ENCODE measurements around the gene CTNNA2.
"Not testable (repeated sequence)": the region's sequence is repeated elsewhere in the genome, so short reads cannot be mapped to it uniquely, and the experiment has no call there.

CTNNA2 gene

GRCh38 chr2:80195034-80195433 is 682.2 kb downstream of the CTNNA2 start:
- no peak for TF ChIP-seq ZFX (IDR thresholded peaks at IDR 0.05; ENCODE audit: borderline replicate concordance)
- TF ChIP-seq, protein P1, sequence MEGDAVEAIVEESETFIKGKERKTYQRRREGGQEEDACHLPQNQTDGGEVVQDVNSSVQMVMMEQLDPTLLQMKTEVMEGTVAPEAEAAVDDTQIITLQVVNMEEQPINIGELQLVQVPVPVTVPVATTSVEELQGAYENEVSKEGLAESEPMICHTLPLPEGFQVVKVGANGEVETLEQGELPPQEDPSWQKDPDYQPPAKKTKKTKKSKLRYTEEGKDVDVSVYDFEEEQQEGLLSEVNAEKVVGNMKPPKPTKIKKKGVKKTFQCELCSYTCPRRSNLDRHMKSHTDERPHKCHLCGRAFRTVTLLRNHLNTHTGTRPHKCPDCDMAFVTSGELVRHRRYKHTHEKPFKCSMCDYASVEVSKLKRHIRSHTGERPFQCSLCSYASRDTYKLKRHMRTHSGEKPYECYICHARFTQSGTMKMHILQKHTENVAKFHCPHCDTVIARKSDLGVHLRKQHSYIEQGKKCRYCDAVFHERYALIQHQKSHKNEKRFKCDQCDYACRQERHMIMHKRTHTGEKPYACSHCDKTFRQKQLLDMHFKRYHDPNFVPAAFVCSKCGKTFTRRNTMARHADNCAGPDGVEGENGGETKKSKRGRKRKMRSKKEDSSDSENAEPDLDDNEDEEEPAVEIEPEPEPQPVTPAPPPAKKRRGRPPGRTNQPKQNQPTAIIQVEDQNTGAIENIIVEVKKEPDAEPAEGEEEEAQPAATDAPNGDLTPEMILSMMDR (IDR thresholded peaks at IDR 0.05) = no peak

GRCh38 chr2:80198042-80198441 is 685.2 kb downstream of the CTNNA2 start:
- H3K27ac ChIP-seq = no peak overlapping the region
- TF ChIP-seq ZFX (IDR thresholded peaks at IDR 0.05; ENCODE audit: borderline replicate concordance) = no peak
- TF ChIP-seq, protein P1 (IDR thresholded peaks at IDR 0.05) = no peak

More at GRCh38 chr2:80195034-80195433, 682.2 kb downstream of the CTNNA2 start:
- no peak overlapping the region for H3K27ac ChIP-seq

DNA sequence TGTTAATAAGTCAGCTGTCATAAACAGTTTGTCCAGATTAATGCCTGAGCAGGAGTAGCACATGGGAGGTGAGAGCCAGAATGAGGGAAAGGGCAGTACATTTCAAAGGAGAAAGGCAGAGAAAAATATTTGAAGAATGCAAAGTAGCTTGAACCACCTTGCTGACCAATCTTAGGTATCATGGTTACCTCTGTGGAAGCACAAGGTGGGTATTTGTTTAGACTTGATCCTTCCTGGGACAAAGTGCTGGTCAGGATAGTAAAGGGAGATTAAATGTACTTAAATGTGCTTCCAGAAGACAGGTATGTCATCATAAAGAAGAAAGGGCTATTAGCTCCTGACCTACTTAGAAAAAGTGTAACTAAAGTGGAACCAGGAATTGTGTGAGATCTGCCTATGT is 686.7 kb downstream of the CTNNA2 start:
- TF ChIP-seq, protein P1 (IDR thresholded peaks at IDR 0.05) = no peak
- no peak for TF ChIP-seq ZFX (IDR thresholded peaks at IDR 0.05; ENCODE audit: borderline replicate concordance)
- no peak overlapping the region for H3K27ac ChIP-seq

DNA sequence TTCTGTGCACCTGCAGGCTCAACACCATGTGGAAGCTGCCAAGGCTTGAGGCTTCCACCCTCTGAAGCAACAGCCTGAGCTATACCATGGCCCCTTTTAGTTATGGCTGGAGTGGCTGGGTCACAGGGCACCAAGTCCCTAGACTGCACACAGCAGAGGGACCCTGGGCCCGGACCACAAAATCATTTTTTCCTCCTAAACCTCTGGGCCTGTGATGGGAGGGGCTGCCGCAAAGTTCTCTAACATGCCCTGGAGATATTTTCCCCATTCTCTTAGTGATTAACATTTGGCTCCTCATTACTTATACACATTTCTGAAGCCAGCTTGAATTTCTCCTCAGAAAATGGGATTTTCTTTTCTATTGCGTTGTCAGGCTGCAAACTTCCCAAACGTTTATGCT is 691.1 kb downstream of the CTNNA2 start:
- H3K27ac ChIP-seq = not testable (repeated sequence)

- H3K27ac ChIP-seq = no peak overlapping the region
- TF ChIP-seq, protein P1 (IDR thresholded peaks at IDR 0.05) = no peak
- TF ChIP-seq ZFX (IDR thresholded peaks at IDR 0.05; ENCODE audit: borderline replicate concordance) = no peak
These were observed 692.6 kb downstream of the CTNNA2 start for GRCh38 chr2:80205498-80205897.

DNA sequence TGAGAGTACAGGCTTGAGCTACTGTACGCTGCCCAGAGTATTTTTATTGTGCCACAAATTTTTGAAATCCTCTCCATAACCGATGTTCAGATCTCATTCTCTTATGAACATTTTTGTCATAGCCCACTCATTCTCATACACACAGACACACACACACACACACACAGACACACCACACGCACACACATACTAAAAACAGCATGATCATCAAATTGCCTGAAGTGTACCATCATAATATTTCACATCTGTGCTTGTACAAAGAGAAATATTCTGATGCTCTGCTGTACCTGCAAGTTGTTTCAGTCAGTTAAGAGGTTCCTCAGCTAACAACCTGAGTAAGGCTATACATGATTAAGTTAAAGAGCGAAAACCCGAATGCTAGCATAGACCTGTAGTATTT is 696.6 kb downstream of the CTNNA2 start:
- TF ChIP-seq ZFX (IDR thresholded peaks at IDR 0.05; ENCODE audit: borderline replicate concordance) = no peak
- TF ChIP-seq, protein P1 (IDR thresholded peaks at IDR 0.05) = no peak
- H3K27ac ChIP-seq = no peak overlapping the region

DNA sequence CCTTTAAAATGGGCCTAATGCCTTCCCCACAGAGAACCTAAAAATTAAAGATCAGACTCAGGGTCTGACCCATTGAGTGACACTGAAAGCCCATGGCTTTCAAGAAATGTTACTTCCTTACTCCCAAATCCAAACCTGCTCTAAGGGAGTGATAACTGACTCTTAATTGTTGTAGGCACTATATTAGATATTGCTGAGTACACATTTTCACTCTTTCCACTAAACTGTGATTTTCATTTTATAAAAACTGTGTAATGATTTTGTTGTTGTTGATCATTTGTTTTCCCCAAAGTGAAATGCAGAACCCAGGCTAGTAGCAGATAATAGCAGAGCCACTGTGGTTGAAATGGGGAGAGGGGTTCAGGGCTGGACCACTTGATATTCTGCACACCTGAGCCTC is 704.6 kb downstream of the CTNNA2 start:
- no peak for TF ChIP-seq ZFX (IDR thresholded peaks at IDR 0.05; ENCODE audit: borderline replicate concordance)
- TF ChIP-seq, protein P1 (IDR thresholded peaks at IDR 0.05) = no peak
- H3K27ac ChIP-seq = no peak overlapping the region

DNA sequence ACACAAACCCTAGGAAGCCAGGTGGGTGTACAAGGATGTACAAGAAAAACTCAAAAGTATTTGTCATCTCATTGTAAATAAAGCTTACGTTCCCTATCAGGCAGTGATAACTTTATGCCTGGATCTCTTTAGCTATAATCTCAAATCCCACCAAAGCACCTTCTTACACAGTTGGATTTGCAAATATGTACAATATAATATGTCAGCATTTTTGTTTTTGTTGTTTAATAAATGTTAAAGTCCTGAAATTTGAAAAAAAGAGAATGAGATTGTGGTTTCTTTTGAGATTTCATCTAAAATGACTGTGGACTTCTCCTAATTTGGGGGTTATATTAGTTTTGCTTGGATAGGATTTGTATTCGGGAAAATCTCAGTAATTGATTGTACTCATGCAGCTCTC is 709.8 kb downstream of the CTNNA2 start:
- no peak overlapping the region for H3K27ac ChIP-seq
- TF ChIP-seq, protein P1 (IDR thresholded peaks at IDR 0.05) = no peak
- no peak for TF ChIP-seq ZFX (IDR thresholded peaks at IDR 0.05; ENCODE audit: borderline replicate concordance)

Data from 22Rv1 (cell line).